Right renal pelvis (tissue), 4 donors: Measurements from ENCODE around the gene SLC34A2. TPM values are rescaled to one million over a fixed set of nuclear protein-coding genes. Genes with fewer than 3 reads are reported as not detected.
"Not testable (repeated sequence)": the region's sequence is repeated elsewhere in the genome, so short reads cannot be mapped to it uniquely, and the experiment has no call there.

Experiments
- DNase-seq, 4 donors: peaks; one replicate each; pipeline ENCODE4 v3.0.0-alpha.2; 2013; ENCODE audit warnings: low read depth in 4 of 4, low spot score in 3 of 4, missing footprints in 1 of 4
- polyA plus RNA-seq, 4 donors: library from polyadenylated mRNA; unstranded; fragments of 120-200 nt; gene quantifications; one replicate each; pipeline ENCODE4 v1.2.1, GENCODE V29; 2013; ENCODE audit not compliant: insufficient read length in 4 of 4

SLC34A2 gene
- polyA plus RNA-seq, 4 donors: 24.1 to 33.3 (median 29.0) TPM

DNA sequence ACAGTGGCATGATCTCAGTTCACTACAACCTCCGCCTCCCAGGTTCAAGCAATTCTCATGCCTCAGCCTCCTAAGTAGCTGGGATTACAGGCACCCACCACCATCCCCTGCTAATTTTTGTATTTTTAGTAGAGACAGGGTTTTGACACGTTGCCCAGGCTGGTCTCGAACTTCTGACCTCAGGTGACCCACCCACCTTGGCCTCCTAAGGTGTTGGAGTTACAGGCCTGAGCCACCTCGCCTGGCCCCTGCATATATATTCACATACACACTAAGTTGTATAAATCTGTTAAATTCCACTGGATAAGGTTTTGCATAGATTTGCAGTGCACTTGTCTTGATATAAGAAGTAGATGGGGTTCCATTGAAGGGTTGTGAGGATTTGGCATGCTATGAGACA lies 5.8 kb downstream of the SLC34A2 start:
- DNase-seq: not testable (repeated sequence)

DNA sequence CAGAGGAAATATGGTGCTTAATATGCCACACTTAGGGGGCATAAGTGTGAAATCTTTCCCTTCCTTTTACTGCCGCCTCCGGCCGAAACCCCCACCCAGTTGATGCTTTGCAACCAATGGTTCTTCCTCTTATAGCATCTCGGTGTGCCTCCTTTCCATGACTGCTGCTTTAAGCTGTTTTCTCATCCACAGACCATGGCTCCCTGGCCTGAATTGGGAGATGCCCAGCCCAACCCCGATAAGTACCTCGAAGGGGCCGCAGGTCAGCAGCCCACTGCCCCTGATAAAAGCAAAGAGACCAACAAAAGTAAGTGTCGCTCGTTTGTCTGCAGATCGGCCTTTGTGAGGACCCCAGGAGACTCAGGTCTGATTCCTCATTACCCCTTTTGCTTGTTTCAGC lies 6.7 kb downstream of the SLC34A2 start:
- DNase-seq: no peak

DNA sequence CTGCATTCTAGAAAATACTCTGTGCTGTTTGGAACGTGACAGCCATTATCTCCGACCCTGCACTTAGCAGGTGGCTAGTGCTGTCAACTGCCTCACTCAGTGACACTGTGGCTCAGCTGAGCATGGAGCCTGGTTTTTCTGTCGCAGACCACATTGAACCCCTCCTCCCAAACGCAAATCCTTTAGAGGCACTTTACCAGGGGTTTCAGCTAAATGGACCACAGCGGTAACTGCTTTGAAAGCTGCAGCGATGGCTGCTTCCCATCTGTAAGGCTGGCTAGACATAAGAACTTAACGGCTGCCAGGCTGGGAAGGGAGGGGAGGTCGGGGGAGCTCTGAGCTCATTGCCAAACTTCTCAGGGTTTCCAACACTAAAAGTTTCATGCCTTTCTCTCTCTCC lies 8.1 kb downstream of the SLC34A2 start:
- no peak for DNase-seq

DNA sequence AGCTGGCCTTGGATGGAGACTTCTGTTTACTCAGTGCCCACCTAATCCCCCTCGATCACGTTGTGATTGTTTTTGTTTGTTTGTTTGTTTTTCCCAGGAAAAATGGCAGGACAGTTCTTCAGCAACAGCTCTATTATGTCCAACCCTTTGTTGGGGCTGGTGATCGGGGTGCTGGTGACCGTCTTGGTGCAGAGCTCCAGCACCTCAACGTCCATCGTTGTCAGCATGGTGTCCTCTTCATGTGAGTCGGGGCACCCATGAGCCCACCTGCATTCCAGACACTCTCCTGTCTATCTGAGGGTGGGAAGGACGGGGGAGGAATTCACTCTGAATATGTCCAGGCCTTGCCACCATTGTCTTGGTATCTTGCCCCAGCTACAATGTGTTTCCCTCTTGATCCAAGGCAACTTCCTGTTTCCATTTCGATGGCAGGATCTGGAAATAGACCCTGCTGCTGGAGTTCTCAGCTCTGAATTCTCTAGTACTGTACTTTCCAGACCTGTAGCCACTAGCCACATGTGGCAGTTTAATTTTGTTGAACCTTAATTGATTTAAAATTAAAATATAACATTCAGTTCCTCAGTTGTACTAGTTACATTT lies 10.5 kb downstream of the SLC34A2 start:
- DNase-seq: no peak

DNA sequence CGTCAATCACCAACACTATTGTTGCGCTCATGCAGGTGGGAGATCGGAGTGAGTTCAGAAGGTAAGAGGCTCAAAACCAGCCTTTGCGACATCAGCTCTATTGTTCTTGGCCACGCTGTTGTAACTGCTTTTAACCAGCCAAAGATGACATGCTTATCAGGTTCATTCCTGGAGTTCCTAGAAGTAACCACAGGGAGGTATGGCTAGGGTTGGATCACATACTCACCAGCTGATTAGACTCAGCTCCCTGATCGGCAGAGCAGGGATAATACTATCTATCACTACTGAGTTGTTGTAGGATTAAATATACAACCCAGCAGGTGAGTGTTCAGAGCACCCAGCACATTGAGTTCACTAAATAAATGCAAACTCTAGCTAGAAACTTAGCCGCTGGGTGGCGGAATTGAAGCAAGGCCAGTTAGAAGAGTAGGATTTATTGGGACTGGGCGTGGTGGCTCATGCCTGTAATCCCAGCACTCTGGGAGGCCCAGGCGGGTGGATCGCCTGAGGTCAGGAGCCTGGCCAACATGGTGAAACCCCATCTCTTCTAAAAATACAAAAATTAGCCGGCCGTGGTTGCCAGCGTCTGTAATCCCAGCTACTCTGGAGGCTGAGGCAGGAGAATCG lies 12.4 kb downstream of the SLC34A2 start:
- DNase-seq: no peak

DNA sequence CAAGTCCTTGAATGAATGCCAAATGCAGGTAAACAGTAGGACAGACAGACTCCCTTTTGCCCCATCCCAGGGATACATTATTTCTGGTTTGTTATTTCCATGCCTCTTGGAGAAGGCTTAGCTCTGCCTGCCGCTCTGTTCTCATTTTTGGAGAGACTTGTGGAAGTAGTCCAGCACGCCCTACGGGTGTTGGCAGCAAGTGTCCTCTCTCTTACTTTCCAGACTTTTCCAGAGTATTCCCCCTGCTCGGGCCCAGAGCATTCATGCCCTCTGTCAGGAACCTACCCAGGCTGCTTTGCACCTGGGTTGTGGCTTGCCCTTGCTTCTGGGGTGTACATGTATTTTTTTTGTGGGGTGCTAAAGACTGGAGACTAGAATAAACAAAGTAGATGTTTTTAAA lies 15.3 kb downstream of the SLC34A2 start:
- no peak for DNase-seq

DNA sequence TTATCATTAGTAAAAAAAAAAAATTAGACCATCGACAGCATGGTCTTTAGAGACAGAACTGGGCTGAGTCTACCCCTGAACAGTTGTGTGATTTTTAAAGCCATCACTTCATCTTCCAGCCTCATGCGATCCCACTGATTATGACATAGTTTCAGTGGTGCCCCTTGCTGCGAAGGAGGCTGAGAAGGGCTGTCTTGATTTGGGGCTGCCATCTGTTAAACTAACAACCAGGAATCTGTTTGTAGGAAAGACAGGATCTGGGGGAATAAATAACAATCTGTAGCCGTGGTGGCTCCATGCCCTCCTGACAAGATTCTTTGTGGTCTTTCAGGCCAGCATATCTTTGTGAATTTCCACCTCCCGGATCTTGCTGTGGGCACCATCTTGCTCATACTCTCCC lies 17.1 kb downstream of the SLC34A2 start:
- DNase-seq: no peak

DNA sequence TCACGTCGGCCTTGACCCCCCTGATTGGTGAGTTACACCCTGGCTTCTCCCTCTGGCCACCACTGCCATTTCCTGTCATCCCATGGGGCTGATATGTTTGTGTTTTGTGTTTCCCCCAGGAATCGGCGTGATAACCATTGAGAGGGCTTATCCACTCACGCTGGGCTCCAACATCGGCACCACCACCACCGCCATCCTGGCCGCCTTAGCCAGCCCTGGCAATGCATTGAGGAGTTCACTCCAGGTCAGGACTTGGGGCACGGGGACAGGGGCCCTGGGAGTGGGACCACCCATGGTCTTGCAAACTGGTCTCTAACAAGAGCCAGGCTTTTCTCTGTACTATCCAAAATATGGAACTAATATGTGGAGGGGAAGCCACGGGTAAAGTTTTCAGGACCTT lies 18.7 kb downstream of the SLC34A2 start:
- no peak for DNase-seq

DNA sequence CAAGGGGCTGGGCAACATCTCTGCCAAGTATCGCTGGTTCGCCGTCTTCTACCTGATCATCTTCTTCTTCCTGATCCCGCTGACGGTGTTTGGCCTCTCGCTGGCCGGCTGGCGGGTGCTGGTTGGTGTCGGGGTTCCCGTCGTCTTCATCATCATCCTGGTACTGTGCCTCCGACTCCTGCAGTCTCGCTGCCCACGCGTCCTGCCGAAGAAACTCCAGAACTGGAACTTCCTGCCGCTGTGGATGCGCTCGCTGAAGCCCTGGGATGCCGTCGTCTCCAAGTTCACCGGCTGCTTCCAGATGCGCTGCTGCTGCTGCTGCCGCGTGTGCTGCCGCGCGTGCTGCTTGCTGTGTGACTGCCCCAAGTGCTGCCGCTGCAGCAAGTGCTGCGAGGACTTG lies 20.6 kb downstream of the SLC34A2 start:
- DNase-seq: no peak

DNA sequence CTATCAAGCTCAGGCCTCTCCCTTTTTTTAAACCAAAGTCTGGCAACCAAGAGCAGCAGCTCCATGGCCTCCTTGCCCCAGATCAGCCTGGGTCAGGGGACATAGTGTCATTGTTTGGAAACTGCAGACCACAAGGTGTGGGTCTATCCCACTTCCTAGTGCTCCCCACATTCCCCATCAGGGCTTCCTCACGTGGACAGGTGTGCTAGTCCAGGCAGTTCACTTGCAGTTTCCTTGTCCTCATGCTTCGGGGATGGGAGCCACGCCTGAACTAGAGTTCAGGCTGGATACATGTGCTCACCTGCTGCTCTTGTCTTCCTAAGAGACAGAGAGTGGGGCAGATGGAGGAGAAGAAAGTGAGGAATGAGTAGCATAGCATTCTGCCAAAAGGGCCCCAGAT lies 21.5 kb downstream of the SLC34A2 start:
- DNase-seq: no peak

DNA sequence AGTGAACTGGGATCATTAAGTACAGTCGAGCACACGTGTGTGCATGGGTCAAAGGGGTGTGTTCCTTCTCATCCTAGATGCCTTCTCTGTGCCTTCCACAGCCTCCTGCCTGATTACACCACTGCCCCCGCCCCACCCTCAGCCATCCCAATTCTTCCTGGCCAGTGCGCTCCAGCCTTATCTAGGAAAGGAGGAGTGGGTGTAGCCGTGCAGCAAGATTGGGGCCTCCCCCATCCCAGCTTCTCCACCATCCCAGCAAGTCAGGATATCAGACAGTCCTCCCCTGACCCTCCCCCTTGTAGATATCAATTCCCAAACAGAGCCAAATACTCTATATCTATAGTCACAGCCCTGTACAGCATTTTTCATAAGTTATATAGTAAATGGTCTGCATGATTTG lies 22.3 kb downstream of the SLC34A2 start:
- no peak for DNase-seq

DNA sequence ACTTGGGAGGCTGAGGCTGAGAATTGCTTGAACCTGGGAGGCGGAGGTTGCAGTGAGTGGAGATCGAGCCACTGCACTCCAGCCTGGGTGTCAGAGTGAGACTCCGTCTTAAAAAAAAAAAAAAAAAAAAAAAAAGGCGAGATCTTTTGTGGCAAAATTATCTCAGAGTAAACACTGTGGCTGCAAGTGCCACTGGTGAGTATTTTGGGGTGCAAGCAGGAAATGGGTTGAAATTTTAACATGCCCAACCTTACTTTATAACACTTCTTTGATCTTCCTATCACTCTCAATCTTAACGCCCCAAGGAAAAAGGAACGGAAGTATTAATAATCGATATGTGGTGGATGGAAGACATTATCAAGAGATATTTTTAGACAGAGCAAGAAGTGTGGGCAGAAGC lies 32.1 kb downstream of the SLC34A2 start:
- no peak for DNase-seq

DNA sequence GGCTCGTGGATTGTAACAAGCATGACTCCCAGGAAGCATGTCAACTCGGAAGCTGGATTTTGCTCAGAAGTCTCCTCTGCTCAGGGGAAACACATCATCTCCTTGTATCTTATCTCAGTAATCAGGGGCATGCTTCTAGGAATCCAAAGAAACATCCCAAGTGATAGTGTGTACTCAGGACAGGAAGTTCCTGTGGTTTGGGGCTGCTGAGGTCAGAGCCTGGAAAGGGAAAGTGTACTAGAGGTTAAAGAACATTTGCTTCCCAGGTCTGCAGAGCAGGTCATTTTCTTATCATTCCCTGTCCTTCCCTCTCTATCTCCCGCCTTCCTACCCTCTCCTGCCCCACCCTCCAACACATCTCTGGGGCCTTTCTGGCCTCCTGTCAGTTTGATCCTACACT lies 38.8 kb downstream of the SLC34A2 start:
- DNase-seq: no peak

DNA sequence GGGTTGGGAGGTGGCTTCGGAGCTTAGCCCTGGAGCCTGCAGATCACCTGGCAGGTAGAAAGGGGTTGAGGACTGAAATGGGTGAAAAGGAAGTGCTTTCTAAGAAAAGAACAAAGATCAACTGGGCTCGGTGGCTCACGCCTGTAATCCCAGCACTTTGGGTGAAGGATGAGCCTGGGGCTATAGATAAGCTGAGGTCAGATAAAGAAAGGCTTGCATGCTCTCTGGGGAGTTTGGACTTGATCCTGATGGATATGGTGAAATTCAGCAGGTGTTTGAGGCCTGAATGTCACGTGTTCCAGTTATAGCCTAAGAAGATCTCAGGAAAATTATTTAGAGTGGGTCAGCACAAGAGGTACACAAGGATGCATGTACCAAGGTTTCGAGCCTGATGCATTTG lies 40.8 kb downstream of the SLC34A2 start:
- no peak for DNase-seq

DNA sequence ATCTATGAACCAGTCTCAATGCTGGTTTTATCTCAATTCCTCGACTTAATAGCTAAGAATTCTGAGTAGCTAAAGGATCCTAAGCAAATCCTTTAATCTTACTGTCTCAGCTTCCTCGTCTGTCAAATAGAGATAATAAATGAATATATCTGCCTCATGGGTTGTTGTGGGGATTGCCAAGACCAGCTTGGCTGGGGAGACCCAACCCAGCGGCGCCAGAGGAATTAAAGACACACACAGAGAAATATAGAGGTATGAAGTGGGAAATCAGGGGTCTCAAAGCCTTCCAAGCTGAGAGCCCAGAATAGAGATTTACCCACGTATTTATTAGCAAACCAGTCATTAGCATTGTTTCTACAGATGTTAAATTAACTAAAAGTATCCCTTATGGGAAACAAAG lies 41.9 kb downstream of the SLC34A2 start:
- no peak for DNase-seq

DNA sequence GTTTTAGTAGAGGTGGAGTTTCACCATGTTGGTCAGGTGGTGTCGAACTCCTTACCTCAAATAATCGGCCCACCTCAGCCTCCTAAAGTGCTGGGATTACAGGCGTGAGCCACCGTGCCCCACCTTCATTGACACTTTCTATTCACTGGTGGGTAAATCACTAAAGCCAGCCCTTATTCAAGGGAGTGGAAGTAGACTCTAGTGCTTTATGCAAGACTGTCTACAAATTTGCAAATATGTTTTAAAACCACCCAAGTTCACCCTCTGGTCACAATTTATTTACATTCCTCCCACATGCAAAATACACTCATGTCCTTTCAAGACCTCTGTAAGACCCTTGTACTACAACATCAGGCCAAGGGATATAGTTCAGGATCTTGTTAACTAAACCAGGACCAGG lies 45.0 kb downstream of the SLC34A2 start:
- no peak for DNase-seq

DNA sequence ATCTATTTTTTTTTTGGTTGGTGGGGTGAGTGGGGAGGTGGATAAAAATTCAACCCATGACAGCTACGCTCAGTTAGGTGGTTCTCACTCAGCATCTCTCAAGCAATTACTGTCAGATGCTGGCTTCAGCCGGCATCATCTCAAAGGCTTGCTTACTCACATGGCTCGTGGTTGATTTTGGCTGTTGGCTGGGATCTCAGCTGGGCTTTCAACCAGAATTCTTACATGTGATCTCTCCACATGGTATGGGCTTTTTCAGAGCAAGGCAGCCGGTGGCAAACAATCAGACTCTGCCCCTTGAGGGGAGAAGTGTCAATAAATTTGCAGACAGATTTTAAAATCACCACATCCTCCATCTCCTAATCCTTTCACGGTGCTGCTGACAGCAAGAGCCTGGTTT lies 47.2 kb downstream of the SLC34A2 start:
- no peak for DNase-seq

DNA sequence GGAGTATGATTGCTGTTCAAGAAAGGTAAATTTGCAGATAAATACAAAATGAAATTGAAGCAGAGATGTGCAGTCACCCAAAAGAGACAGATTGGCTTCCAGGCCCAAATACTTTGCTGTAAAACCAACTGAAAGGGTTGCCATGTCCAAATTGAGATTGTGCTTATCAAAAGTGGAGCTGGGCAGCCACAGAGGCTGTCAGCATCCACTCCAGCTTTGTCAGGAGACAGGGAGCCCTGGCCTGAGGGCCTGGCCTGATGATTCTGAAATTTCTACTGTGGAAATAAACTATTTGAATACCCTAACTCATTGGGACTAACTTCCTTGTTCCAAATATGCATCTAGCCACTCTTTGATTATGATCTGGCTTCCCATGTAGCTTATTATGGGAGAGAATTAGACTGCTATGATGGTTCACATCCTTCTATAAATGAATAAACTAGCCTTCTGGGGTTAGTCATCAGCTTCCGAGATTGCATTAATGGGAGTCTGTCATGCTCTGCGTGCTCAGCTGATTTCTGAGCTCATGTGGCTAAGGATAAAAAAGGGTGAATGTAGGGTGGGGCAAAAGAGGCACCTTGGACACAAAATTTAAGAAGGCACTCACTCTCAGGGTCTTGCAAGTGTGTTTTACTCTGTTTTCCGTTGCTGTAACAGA lies 48.2 kb downstream of the SLC34A2 start:
- no peak for DNase-seq

DNA sequence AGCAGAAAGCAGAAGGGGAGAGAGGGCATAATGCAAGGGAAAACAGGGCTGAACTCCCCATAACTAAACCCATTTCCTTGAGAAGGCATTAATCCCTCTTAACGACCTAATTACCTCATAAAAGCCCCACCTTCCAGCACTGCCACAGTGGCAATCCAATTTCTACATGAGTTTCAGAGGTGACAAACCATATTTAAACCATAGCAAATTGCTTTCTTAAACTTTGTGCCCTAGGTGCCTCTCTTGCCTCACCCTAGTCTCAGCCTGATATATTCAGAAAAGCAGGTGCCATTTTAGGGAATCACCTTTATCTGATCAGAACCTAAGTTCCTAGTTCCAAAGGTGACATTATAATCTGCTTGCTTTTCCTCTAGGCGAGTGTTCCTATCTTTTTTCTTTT lies 48.9 kb downstream of the SLC34A2 start:
- no peak for DNase-seq

DNA sequence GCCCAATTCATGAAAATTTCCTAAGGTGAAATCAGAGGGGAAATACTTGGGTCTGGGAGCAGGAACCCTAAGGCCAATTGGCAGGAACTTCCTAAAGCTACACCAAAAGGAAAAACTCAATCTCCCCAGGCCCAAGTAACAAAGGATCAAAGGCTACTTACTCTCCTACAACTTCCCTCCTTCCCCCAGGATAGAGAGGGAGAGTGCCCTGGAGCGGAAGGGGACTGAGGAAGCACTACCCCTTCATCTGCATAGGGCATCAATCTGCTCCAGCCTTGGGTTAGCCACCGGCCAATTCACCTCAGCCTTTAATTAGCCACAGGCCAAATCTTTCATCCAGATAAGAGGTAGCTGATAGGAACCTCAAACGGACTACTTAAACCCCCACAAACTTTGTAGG lies 55.0 kb downstream of the SLC34A2 start:
- no peak for DNase-seq

DNA sequence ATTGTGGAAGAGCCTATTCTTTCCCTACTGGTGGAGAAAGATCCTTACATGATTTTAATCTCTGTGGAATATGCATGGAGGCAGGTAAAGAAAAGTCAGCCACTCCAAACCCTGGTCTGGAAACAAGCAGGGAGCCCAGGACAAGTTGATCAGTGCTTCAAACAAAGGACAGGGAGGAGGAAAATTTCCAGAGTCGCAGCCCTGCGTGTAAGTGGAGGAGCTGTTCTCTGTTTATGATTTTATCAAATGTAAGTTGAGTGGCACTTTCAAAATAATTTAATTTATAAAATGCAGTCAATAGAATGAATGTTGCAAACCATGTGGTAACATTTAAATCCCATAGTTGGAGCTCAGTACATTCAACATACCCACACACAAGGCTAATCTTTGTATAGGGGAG lies 57.0 kb downstream of the SLC34A2 start:
- no peak for DNase-seq

DNA sequence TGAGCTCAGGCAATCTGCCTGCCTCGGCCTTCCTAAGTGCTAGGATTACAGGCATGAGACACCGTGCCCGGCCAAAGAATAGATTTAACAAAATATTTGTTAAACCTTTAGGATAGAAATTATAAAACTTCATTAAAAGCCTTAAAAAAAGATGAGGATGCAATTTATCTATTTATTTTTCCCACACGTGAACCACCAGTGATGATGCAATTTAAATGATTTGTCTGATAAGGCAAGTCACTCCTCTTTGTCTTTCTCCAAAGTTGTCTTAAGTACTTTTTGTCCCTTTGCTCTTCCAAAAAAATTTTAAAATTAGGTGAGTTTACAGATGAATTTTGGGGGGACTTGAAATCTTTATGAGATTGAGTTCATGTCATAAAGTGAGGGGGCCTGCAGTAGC lies 58.2 kb downstream of the SLC34A2 start:
- no peak for DNase-seq
